ENCODE data around the gene SCD5. TPM values are rescaled to one million over a fixed set of nuclear protein-coding genes. Genes with fewer than 3 reads are reported as not detected.

SCD5 gene
- total RNA-seq, 1 donor from 2014 or later: 5.1 TPM

- no peak for DNase-seq (ENCODE audit: missing footprints)
- no peak for ATAC-seq
- intact Hi-C loops (cut with DNase I): no loop called here
Measured at GRCh38 chr4:82708982-82709381, 89.6 kb downstream of the SCD5 start.

GRCh38 chr4:82706349-82707000 lies 92.1 kb downstream of the SCD5 start:
- intact Hi-C loops (cut with DNase I): no loop called here
- peak; percentile 85 for ATAC-seq

GRCh38 chr4:82705928-82706300 lies 92.7 kb downstream of the SCD5 start:
- intact Hi-C loops (cut with DNase I): no loop called here
- no peak for ATAC-seq

More at GRCh38 chr4:82706349-82707000, 92.1 kb downstream of the SCD5 start:
- no peak for DNase-seq (ENCODE audit: missing footprints)

DNA sequence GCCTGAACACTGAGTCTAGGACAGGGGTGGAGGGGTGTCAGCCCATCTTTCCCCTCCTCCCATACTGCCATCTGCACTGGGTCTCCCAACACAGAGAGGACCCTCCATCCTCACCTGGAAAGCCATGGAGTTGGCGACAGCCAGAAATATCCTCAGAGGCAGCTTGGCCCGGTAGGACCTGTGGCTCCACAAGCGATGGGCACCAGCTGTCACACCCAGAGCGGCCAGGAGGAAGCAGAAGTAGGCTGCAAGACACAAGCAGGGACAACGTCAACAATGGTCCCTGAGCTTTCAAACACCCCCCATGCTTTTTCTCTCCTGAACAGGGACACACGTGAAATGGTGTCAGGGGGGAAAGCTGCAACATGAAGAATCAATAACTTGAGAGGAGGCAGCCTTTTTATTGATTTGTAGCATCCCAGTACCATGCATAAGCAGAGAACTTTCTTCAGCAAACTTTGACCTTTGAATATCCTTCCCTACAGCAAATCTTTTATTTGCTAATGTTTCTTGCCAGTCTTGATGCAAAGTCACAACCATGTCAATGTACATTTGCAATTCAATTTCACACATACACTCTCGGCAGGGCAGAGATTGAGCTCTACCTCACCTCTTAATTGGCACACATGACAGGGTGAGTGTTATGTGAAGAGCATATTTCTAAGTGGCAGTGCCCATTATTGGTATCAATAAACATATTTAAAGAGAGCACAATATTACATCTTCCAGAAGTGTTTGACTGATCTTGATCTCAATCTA lies 93.2 kb downstream of the SCD5 start:
- no peak for DNase-seq (ENCODE audit: missing footprints)
- no peak for ATAC-seq
- intact Hi-C loops (cut with DNase I): no loop called here

More at GRCh38 chr4:82705928-82706300, 92.7 kb downstream of the SCD5 start:
- DNase-seq (ENCODE audit: missing footprints): no peak

DNA sequence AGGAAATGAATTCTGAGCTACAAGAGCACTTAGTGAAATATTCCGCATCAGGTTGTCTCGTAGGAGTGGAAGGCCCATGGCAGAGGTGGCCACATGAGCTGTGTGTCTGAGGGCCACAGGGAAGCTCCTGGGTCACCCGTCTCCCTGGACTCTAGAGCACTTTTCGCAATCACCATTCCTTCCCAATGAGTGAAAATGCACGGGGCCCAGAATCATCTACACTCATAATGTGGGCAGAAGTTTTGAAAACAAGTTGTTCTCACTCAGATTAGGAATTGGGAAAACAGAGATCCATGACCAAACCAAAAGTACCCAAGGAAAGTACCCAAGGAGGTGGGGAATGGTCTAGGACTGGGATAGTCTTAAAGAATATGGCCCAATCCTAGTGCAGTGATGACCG lies 94.4 kb downstream of the SCD5 start:
- intact Hi-C loops (cut with DNase I): no loop called here
- no peak for ATAC-seq
- DNase-seq (ENCODE audit: missing footprints): no peak

GRCh38 chr4:82698412-82698811 lies 100.2 kb downstream of the SCD5 start:
- DNase-seq (ENCODE audit: missing footprints): no peak
- intact Hi-C loops (cut with DNase I): loop anchor here (10.0 kb wide), 1 partner anchor 74 kb away; no protein-coding TSS in a partner anchor

GRCh38 chr4:82697561-82697960 lies 101.0 kb downstream of the SCD5 start:
- DNase-seq (ENCODE audit: missing footprints) (no peak), ATAC-seq (no peak)
- intact Hi-C loops (cut with DNase I): loop anchor here (10.0 kb wide), 1 partner anchor 73 kb away; no protein-coding TSS in a partner anchor

More at GRCh38 chr4:82698412-82698811, 100.2 kb downstream of the SCD5 start:
- no peak for ATAC-seq

- DNase-seq (ENCODE audit: missing footprints): no peak
- no peak for ATAC-seq
- intact Hi-C loops (cut with DNase I): loop anchor here (10.0 kb wide), 1 partner anchor 71 kb away; no protein-coding TSS in a partner anchor
Measured at GRCh38 chr4:82696117-82696860, 102.3 kb downstream of the SCD5 start.

DNA sequence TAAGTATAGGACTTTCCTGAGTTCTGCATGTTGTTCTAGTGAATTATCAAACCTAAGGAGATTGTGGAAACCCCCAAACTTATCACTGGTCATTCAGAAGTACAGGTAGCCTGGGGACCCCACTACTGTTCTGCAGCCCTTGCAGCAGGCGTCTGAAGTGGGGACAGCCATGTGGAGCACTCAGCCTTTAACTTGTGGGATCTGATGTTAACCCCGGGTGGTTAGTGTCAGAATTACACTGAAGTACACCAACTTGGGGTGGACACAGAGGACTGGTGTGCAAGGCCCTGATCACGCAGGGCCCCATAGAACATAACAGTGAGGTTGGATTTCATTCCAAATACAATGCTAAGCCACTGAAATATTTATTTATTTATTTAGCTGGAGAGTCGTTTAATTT lies 103.7 kb downstream of the SCD5 start:
- ATAC-seq (no peak), DNase-seq (ENCODE audit: missing footprints) (no peak)
- intact Hi-C loops (cut with DNase I): loop anchor here (10.0 kb wide), 1 partner anchor 70 kb away; no protein-coding TSS in a partner anchor

DNA sequence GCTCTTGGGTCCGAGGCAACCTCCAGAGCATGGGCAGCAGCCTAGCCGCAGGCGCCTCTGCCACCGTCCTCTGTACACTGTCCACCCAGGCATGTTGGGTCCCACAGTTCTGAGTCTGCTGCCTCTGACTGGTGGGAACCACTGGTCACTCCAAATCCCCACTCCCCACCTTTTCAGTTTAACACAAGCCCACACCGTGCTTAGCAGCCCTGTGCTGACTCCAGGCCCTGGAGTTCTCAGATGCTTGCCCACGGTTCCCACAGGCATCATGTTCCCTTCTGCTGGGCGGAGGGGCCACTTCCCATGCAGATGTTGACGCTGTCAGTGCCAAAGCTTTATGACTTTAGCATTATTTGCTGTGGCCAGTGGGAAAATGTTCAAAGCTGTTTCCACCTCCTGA lies 104.5 kb downstream of the SCD5 start:
- ATAC-seq: no peak
- DNase-seq (ENCODE audit: missing footprints): no peak
- intact Hi-C loops (cut with DNase I): loop anchor here (10.0 kb wide), 1 partner anchor 69 kb away; no protein-coding TSS in a partner anchor

- intact Hi-C loops (cut with DNase I): loop anchor here (10.0 kb wide), 1 partner anchor 67 kb away; no protein-coding TSS in a partner anchor
- no peak for ATAC-seq
- DNase-seq (ENCODE audit: missing footprints): no peak
Measured at GRCh38 chr4:82692101-82692780, 106.4 kb downstream of the SCD5 start.

GRCh38 chr4:82691431-82691830 lies 107.2 kb downstream of the SCD5 start:
- ATAC-seq: no peak
- no peak for DNase-seq (ENCODE audit: missing footprints)
- intact Hi-C loops (cut with DNase I): loop anchor here (10.0 kb wide), 1 partner anchor 67 kb away; no protein-coding TSS in a partner anchor

GRCh38 chr4:82688091-82688795 lies 110.4 kb downstream of the SCD5 start:
- DNase-seq (ENCODE audit: missing footprints) (no peak), ATAC-seq (peak; percentile 31)
- intact Hi-C loops (cut with DNase I): no loop called here

GRCh38 chr4:82687531-82687930 lies 111.1 kb downstream of the SCD5 start:
- DNase-seq (ENCODE audit: missing footprints): no peak
- intact Hi-C loops (cut with DNase I): no loop called here
- no peak for ATAC-seq

DNA sequence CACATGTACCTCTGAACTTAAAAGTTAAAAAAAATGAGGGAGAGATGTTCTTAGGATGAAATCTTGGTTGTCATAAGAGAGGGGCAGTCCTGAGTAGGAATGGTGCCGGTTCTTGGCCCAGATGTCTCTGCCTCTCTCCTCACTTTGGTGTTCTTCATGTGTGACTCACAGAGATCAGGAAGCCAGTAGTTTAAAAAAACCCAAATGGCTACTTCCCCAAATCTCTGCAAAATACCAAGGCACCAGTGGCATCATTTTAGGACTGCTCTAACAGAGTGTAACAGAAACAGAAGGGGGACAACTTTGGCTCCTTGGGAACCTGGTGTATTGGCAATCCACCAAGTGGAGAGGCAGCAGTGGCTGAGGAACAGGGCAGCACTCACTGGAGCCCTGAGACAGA lies 116.8 kb downstream of the SCD5 start:
- no peak for DNase-seq (ENCODE audit: missing footprints)
- intact Hi-C loops (cut with DNase I): no loop called here
- no peak for ATAC-seq

GRCh38 chr4:82680834-82681233 lies 117.8 kb downstream of the SCD5 start:
- DNase-seq (ENCODE audit: missing footprints) (no peak), ATAC-seq (no peak)
- intact Hi-C loops (cut with DNase I): no loop called here

DNA sequence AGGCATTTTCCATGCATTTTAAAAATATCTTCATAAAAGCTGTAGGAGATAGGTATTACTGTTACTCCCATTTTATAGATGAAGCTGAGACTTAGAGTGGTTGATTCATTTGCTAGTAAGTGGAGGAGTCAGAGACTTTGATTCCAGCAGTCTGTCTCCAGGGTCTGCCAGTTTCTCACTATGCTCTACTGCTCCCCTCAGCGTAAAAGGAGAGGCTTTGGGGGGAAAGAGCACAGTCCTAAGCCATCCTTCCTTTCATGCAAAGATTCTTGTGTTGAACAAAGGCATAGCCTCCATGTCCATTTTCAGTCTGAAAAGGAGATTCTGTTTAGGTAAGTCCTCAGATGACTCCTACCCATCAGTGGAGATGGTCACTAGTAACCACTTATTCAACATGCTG lies 119.1 kb downstream of the SCD5 start:
- no peak for DNase-seq (ENCODE audit: missing footprints)
- intact Hi-C loops (cut with DNase I): no loop called here
- no peak for ATAC-seq

DNA sequence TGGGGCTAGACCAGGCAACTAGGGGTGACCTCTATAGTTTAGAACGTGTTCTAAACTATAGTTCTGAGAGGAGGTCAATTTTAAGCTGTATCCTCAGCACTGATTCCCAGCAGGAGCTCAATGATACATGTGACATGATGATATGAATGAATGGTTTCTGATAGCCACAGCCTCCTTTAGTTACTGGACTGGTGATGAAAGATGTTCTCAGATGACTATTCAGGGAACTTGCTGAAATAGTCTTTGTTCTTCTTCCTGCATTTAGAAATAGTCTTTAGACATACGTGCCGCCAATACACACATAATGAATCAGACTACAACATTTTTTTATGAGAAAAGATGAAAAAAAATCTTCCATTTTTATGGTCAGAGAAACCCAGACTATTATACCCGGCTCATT lies 120.5 kb downstream of the SCD5 start:
- ATAC-seq (no peak), DNase-seq (ENCODE audit: missing footprints) (no peak)
- intact Hi-C loops (cut with DNase I): no loop called here
